ENCODE data around the gene LCE5A. TPM values are rescaled to one million over a fixed set of nuclear protein-coding genes. Genes with fewer than 3 reads are reported as not detected.
"Not testable (repeated sequence)": the region's sequence is repeated elsewhere in the genome, so short reads cannot be mapped to it uniquely, and the experiment has no call there.

LCE5A gene, protein sequence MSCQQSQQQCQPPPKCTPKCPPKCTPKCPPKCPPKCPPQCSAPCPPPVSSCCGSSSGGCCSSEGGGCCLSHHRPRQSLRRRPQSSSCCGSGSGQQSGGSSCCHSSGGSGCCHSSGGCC
- total RNA-seq: not detected
- long read RNA-seq: 0 reads

DNA sequence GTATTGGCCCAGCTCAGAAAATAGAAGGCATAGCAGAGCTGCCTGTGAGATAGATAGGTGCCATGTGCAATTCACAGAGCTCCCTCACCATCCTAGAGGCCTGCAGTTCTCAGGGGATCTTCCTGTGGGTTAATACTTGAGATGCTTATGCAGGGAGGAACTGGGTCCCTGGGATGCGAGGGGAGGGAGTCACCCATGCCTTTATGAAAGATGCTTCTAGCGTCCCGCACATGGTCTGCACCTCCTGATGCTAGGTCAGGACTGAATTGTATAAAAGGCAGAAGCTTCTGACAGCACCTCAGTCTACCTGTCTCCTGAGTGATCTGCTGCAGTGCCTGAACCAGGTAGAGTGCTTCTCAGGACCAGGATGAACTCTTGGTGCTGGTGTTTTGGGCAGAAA, at the start of gene LCE5A:
TSS of gene LCE5A (plus strand) at position 301 of the 400 bp plus-strand sequence. CDS start 732 bp downstream, outside the sequence.
- DNase-seq (ENCODE audit: missing footprints) (no peak), ATAC-seq (no peak)
- intact Hi-C loops (cut with DNase I): no loop called here

DNA sequence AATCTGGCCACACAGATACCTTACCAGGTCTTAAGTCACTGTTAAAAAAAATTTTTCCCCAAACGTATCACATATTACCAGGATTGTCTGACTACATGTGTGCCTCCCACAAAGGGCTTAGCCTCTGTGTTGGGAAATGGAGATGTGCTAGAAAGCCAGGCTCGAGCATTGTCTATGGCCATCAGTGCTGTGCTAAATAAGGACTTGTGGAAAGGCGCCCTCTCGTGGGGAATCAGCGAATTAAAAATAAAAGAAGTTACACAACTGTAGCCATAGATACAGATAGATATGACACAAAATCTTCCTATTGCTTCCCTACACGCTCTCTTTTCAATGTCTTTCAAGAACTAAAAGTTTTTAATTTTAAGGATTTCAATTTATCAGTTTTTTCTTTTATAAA, 49.1 kb upstream of the LCE5A start:
- ATAC-seq (peak; percentile 46), DNase-seq (ENCODE audit: missing footprints) (no peak)
- intact Hi-C loops (cut with DNase I): loop anchor here (2.0 kb wide), 1 partner anchor 319 kb away; no protein-coding TSS in a partner anchor

DNA sequence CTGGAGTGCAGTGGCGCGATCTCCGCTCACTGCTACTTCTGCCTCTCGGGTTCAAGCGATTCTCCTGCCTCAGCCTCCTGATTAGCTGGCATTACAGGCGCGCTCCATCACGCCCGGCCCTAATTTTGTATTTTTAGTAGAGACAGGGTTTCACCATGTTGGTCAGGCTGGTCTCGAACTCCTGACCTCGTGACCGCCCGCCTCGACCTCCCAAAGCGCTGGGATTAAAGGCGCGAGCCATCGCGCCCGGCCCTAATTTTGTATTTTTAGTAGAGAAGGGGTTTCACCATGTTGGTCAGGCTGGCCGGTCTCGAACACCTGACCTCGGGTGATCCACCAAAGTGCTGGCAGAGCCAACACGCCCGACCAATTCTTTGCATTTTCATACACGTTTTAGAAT, 48.0 kb upstream of the LCE5A start:
- intact Hi-C loops (cut with DNase I): no loop called here
- no peak for DNase-seq (ENCODE audit: missing footprints)
- ATAC-seq: no peak

DNA sequence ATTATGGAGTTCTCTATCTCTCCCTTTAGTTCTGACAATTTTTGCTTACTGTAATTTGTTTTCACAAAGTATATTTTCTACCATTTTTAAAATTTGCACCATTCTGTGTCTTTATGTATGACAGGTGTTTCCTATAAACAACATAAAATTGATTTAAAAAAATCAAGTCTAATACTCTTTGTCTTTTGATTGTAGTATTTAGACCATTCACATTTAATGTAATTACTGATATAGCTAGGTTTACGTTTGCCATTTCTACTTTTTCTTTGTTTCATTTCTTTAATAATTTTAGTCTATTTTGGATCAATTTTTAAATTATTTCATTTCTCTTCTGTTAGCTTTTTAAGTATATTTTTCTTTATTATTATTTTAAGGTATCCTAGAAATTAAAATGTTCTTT, 44.4 kb upstream of the LCE5A start:
- DNase-seq (ENCODE audit: missing footprints): no peak
- ATAC-seq: no peak
- intact Hi-C loops (cut with DNase I): no loop called here

DNA sequence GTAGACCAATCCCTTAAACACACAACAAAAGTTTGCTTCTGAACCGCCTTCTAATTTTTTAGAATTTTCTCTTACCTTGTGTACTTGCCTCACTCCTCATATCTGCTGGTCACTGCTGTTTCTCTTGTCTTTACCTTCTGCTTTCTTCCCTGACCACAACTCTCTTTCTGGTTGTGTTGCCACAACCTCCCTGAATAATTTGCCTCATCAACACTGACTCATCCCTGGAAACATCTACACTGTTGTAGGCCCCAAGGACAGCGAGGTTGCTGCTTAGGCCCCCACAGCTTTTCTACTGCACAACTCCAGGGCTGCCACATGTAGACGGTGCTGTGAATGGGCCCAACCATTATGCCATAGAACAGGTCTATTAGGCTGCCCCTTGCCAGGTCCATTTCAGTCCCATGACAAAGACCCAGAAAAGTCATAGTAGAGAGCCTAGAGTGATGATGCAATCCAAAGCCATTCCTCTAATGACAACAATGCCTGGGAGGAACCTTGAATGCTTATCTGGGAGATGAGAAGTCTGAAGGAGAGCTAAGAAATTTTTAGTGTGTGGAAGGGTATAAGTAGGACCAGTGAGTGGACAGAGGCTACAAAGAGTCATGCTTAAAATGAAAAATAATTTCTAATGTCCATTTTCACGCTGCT, 36.6 kb upstream of the LCE5A start:
- DNase-seq (ENCODE audit: missing footprints) (no peak), ATAC-seq (no peak)
- intact Hi-C loops (cut with DNase I): no loop called here

DNA sequence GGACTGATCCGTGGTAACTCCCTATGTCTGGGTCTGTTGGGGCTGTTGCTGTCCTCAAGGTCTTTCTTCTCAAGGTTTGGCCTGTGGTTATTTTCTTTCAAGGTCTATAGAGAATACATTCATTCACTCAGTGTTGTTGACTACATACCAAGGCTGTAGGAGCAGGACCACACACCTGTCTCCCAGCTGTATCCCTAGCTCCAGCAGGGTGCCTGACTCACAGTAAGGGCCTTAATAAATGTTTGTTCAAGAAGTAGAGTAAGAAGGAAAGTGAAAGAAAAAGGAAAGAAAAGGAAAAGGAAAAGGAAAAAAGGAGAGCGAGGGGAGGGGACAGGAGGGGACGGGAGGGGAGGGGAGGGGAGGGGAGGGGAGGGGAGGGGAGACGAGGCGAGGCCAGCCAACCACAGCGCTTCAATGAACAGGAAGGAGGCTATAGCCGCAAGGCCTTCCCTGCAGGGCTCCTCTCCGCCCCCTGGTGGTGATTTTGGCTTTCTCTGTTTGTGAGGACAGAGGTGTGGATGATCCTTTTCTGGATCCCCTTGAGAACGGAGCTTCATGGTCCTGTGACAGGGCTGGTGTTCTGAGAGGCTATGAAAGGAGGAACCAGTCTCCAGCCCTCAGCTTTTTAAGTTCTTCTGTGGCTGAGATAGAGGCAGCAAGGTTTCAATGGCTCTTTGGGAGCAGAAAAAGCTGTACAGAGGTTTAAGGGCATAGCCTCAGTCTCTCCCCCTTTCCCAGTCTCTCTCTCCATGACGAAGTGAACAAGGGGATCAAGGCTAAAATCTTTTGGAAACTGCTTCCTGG, 30.6 kb upstream of the LCE5A start:
- DNase-seq (ENCODE audit: missing footprints) (no peak), ATAC-seq (no peak)
- intact Hi-C loops (cut with DNase I): no loop called here

DNA sequence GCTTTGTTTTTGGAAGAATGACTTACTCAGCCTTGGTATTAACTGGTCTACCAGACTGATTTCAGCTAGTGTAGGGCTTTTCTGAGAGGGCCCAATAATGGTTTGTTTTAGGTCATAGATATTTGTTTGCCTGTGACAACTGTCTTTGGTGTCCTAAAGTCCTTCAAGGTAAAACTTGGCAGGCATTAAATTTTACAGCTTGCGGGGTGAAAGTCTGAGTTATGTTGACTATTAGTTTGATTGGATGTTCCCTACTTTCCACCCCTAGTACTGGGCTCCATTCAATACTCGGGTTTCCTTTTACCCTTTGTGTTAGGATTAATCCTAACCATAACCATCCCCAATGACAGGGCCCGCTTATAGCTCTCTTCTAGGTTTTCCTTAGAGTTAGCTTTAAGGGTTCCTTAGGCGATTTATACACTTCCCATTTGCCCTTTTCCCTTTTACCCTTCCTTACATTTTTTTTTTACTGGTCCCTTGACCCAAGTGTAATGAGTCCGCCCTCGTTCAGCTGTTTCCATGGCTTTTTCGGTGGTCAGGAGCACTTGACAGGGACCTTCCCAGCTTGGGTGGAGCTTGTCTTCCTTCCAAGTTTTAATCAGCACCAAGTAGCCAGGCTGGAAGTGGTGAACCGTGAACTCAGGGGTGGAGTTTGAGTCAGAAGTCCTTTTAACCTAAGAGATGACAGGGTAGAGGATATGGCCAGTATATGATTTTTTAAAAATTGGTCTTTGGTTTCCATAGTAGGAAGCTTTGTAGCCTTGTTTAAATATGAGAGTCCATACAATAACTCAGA, 28.5 kb upstream of the LCE5A start:
- intact Hi-C loops (cut with DNase I): no loop called here
- no peak for ATAC-seq
- no peak for DNase-seq (ENCODE audit: missing footprints)

DNA sequence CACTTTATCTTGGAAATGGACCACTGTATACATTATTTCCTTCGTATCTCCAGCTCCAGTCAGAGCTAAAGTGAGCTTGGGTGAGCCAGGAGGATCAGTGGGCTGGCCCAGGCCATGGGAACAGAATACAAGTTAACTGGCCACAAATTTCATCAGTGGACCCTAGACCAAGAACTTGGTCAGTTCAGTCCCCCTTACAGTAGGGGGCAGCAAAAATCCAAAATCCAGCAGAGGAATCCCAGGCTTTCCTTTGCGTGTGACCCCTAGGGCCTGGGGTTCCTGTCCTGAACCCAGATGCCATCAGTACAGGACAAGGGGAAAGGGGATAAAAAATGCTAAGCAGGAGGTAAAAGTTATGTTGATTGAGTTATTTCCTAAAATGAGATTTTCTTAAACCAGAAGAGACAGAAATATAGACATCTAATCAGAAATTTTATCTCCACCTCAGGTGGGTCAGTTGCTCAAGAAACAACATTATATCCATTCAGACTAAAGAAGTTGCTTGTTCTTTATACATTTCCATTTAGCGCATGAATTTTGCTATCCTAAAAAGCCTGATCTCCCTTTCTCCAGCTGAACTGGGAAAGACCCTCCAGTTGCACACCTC, 24.1 kb upstream of the LCE5A start:
- DNase-seq (ENCODE audit: missing footprints) (no peak), ATAC-seq (no peak)
- intact Hi-C loops (cut with DNase I): no loop called here

DNA sequence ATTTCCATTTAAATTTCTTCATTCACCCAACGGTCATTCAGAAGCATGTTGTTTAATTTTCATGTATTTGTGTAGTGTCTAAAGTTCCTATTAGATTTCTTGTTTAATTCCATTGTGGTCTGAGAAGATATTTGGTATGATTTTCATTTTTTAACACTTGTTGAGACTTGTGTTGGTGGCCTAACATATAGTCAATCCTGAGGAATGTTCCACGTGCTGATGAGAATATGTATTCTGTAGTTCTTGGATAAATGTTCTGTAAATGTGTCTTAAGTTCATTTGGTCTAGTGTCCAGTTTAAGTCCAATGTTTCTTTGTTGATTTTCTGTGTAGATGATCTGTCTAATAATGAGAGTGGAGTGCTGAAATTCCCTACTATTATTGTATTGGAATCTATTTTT, 22.7 kb upstream of the LCE5A start:
- no peak for DNase-seq (ENCODE audit: missing footprints)
- no peak for ATAC-seq
- intact Hi-C loops (cut with DNase I): no loop called here

DNA sequence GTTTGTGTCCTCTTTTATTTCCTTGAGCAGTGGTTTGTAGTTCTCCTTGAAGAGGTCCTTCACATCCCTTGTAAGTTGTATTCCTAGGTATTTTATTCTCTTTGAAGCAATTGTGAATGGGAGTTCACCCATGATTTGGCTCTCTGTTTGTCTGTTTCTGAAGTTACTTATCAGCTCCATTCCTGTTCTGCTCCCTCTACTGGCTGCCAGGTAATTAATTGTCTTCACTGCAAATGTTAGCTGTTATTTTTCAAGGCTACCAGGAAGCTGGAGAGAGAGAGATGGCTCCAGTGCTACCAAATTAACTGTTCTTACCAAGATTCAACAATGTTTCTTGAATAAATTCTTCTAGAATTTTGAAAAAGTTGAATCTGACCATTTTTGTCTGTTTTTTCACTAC, 19.1 kb upstream of the LCE5A start:
- ATAC-seq; intact Hi-C loops (cut with DNase I); DNase-seq (ENCODE audit: missing footprints): not testable (repeated sequence)

DNA sequence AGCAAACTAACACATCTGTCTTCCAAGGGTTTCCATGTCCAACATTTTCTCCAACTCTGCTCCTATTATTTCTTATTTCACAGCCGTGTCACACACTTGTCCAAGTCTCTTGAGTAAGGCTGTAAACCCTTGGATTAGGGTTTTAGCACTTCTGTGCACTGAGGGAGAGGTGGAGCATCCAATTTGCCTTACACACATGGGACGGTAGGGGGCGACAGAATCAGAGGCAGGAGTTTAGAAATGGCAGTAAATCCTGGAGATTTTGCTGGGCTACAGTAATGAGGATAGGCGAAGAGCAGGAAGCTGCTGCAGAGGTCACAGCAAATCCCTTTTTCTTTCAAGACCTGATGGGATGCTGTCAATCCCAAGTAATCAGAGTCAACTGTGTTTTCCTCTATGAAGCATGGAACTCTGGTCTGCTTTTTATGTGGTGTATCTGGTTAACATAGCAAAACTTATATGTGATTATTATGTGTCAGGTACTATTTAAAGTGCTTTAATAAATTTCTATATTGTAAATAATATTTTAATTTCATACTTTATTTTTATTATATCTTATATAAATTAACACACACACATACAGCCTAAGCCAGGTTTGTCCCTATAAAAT, 15.4 kb upstream of the LCE5A start:
- DNase-seq (ENCODE audit: missing footprints): no peak
- ATAC-seq: no peak
- intact Hi-C loops (cut with DNase I): no loop called here

DNA sequence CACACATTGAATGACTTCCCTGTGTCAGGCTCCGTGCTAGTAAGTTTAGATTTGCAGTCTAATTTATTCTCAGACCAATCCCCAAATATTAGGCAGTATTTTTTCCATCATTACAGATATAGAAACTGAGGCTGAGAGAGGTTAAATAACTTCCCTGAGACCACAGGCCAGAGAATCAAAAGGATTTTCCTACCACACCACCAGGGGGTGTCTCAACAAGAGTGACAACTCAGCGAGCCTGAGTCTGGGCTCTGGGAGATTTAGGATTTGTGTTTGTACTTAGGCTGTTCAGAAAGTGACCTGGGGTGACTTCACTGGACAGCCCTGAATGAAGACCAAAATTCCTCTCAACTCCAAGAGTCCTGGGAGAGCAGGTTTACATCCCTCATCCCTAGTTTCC, 13.3 kb upstream of the LCE5A start:
- intact Hi-C loops (cut with DNase I): no loop called here
- ATAC-seq: no peak

DNA sequence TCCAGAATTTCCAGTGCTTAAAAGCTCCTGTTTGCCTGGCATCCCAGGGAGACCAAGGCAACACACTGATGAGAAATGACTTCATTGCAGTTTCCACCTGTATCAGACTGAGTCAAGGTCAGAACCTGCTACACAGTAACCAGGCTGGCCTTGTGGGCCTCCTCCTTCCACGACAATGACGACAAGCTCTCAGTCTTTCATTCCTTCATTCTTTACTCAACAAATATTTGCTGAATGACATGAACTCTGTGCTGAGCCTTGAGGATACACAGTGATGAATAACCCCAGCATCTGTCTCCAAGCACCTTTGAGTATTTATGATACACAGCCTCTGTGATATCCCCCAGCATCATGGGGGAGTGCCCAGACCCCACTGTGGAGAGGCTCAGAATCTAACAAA, 8.9 kb upstream of the LCE5A start:
- DNase-seq (ENCODE audit: missing footprints): no peak
- ATAC-seq: no peak
- intact Hi-C loops (cut with DNase I): no loop called here

More for the DNA sequence above, 13.3 kb upstream of the LCE5A start:
- DNase-seq (ENCODE audit: missing footprints): no peak

DNA sequence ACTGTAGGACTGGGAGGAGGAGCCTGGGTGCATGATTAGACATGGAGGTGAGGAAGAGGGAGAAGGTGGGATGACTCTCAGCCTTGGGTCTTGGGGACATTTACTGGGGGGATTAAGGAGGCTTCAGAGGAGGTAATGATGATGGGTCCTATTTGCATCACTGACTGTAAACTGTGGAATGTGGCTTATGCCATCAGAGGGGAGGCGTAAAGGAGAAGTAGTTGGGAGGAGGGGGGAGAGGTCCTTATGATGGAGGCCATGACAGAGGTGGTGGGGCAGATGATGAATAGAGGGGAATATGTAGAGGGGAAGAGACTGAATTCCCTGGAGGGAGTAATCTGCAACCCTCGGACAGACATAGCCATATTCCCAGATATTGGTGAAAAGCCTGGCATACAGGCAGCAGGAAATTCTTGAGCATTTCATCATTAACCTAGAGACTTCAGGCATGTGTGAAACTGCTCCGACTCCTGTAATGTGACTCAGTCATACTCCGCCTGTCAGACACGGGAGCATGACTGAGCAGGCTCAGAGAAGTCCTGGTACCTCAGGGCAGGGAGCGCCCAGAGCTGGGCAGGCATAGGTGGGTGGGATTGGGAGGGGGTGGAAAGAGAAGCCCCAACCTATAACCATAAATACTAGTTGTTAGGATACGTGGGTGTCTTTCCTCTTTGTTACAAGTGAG, 8.0 kb upstream of the LCE5A start:
- intact Hi-C loops (cut with DNase I): no loop called here
- DNase-seq (ENCODE audit: missing footprints) (no peak), ATAC-seq (no peak)

DNA sequence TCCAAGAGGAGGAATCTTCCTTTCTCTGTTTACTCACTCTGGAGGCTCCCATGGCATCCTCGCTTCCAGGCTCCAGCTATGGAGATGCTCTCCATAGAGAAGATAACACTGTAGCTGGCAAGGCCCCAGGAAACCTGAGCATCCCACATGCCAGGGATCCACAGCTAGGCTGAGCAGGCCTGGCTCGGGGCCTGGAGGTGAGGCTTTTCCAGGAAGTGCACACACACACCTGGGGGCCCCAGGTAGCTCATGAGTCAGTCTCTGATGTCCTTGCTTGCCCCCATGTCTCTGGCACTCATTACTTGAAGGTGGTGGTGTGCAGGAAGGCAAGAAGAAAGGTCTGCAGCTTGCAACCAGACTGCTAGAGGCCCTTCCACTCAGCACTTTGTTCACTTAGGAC, 5.5 kb upstream of the LCE5A start:
- no peak for DNase-seq (ENCODE audit: missing footprints)
- intact Hi-C loops (cut with DNase I): no loop called here
- no peak for ATAC-seq

DNA sequence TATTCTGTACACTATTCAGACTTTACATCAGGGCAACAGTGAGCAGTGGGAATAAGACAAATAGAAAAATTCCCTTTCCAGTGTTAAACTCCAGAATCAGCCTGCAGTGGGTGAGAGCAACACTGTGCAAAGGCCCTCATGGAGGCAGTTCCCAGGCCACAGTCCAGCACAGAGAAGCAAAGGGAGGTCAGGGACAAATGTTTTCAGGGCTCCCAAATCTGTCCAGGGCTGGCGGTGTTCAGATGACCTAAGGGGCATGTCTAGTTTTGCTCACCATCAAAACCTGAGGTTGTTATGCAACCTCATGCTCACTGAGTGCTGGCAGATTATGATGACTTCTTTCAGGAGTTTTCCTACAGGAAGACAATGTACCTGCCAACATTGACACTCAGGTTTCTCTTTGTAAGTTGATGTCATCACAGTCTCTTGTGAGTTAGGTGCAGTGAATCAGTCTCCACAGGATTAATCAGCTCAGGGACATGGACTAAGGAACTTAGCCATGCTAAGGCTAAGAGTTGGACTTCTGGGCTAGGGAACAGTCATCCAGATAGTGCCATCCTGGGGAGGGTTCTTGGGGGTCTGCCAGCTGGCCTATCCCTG, 3.6 kb upstream of the LCE5A start:
- ATAC-seq (no peak), DNase-seq (ENCODE audit: missing footprints) (no peak)
- intact Hi-C loops (cut with DNase I): no loop called here

DNA sequence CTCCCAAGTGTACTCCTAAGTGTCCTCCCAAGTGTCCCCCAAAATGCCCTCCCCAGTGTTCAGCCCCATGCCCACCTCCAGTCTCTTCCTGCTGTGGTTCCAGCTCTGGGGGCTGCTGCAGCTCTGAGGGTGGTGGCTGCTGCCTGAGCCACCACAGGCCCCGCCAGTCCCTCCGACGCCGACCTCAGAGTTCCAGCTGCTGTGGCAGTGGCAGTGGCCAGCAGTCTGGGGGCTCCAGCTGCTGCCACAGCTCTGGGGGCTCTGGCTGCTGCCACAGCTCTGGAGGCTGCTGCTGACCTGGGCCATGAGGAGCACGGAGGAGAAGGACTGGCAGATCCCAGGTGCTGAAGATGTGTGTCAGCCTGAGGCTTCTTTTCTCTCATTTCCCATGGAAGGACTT, 993 bp downstream of the LCE5A start:
- ATAC-seq: no peak
- no peak for DNase-seq (ENCODE audit: missing footprints)
- intact Hi-C loops (cut with DNase I): no loop called here

DNA sequence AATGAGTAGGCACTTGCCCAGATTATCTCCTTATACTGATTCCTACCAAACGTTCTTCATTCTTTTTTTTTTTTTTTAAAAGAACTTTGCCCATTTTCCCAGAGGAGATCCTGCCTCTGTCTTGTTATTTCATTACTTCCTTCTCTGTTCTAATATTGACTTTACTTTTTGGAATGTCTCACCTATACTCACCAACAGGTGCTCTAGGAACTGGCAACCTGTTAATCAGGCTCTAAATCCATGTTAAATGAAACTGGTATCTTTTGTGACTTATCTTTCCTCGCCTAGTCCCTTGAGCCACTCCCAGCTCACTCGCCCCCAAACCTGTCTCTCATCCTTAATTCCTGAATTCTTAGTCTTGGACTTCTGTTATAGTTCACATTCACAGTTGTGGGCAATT, 2.5 kb downstream of the LCE5A start:
- intact Hi-C loops (cut with DNase I): no loop called here
- DNase-seq (ENCODE audit: missing footprints): no peak
- ATAC-seq: no peak

Data from Right ventricle myocardium inferior (tissue), 1 donor.